ENCODE measurements around the gene RCN1. TPM values are rescaled to one million over a fixed set of nuclear protein-coding genes. Genes with fewer than 3 reads are reported as not detected.
"Not testable (repeated sequence)": the region's sequence is repeated elsewhere in the genome, so short reads cannot be mapped to it uniquely, and the experiment has no call there.

The RCN1 gene
- total RNA-seq, 1 donor from 2014 or later = 222 TPM

- no peak for TF ChIP-seq CTCF (conservative IDR thresholded peaks at IDR 0.05; ENCODE audit: low read depth, low read length)
- no peak for DNase-seq (ENCODE audit: low read depth)
- H3K4me3 ChIP-seq (ENCODE audit: low read depth, low read length) = no peak overlapping the region
Observed at GRCh38 chr11:32053151-32053888, 37.6 kb upstream of the RCN1 start.

GRCh38 chr11:32055861-32056260, 35.0 kb upstream of the RCN1 start:
- TF ChIP-seq CTCF (conservative IDR thresholded peaks at IDR 0.05; ENCODE audit: low read depth, low read length) = no peak
- DNase-seq (ENCODE audit: low read depth) = no peak
- H3K4me3 ChIP-seq (ENCODE audit: low read depth, low read length) = no peak overlapping the region

- H3K4me3 ChIP-seq (ENCODE audit: low read depth, low read length) = no peak overlapping the region
- DNase-seq (ENCODE audit: low read depth) = no peak
- TF ChIP-seq CTCF (conservative IDR thresholded peaks at IDR 0.05; ENCODE audit: low read depth, low read length) = no peak
Observed at GRCh38 chr11:32056438-32056837, 34.4 kb upstream of the RCN1 start.

- H3K4me3 ChIP-seq (ENCODE audit: low read depth, low read length) = no peak overlapping the region
- TF ChIP-seq CTCF (conservative IDR thresholded peaks at IDR 0.05; ENCODE audit: low read depth, low read length) = no peak
- no peak for DNase-seq (ENCODE audit: low read depth)
Observed at GRCh38 chr11:32059686-32060462, 31.0 kb upstream of the RCN1 start.

- no peak overlapping the region for H3K4me3 ChIP-seq (ENCODE audit: low read depth, low read length)
- TF ChIP-seq CTCF (conservative IDR thresholded peaks at IDR 0.05; ENCODE audit: low read depth, low read length) = no peak
- DNase-seq (ENCODE audit: low read depth) = no peak
Observed at GRCh38 chr11:32062540-32062939, 28.3 kb upstream of the RCN1 start.

- not testable (repeated sequence) for DNase-seq (ENCODE audit: low read depth); H3K4me3 ChIP-seq (ENCODE audit: low read depth, low read length)
Observed at GRCh38 chr11:32063031-32063430, 27.8 kb upstream of the RCN1 start.

- no peak for TF ChIP-seq CTCF (conservative IDR thresholded peaks at IDR 0.05; ENCODE audit: low read depth, low read length)
- no peak for DNase-seq (ENCODE audit: low read depth)
- no peak overlapping the region for H3K4me3 ChIP-seq (ENCODE audit: low read depth, low read length)
Observed at GRCh38 chr11:32065865-32066629, 24.8 kb upstream of the RCN1 start.
